AG10803 (cell line): Measurements from ENCODE around the gene BST1.
"Not testable (repeated sequence)": the region's sequence is repeated elsewhere in the genome, so short reads cannot be mapped to it uniquely, and the experiment has no call there.

Source experiments
- DNase-seq: peaks from one replicate; pipeline ENCODE4 v3.0.0; 2010; ENCODE audit warnings: low read depth
- H3K4me3 ChIP-seq: 2 replicates; pipeline ENCODE4 v1.5.1; 2011; ENCODE audit warnings: mild to moderate bottlenecking, low read length, control low read depth
- TF ChIP-seq, protein P1 (sequence below): conservative IDR thresholded peaks from 2 replicates; pipeline ENCODE4 v1.5.1; 2011; ENCODE audit warnings: mild to moderate bottlenecking, low read length, control low read depth, inconsistent platforms

The BST1 gene

DNA sequence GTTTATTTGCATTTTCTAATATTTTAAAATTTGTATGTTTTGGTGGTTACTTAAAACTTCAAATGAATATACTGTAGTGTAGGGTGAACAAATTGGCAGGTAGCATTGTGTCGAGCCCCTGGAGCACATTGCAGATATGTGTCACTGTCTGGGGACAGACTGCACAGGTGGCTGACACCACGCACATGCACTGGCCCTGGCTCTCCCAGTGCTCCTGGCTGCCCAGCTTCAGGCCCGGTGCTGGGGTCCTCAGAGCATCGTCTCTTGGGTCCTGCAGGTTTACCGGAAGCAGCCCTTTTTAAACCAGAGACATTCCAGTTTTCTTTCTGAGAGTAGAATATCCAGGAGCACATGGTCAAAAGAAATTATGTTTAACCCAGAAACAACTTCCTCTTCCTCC lies 15.6 kb downstream of the BST1 start:
- no peak overlapping the region for H3K4me3 ChIP-seq
- TF ChIP-seq, protein P1, sequence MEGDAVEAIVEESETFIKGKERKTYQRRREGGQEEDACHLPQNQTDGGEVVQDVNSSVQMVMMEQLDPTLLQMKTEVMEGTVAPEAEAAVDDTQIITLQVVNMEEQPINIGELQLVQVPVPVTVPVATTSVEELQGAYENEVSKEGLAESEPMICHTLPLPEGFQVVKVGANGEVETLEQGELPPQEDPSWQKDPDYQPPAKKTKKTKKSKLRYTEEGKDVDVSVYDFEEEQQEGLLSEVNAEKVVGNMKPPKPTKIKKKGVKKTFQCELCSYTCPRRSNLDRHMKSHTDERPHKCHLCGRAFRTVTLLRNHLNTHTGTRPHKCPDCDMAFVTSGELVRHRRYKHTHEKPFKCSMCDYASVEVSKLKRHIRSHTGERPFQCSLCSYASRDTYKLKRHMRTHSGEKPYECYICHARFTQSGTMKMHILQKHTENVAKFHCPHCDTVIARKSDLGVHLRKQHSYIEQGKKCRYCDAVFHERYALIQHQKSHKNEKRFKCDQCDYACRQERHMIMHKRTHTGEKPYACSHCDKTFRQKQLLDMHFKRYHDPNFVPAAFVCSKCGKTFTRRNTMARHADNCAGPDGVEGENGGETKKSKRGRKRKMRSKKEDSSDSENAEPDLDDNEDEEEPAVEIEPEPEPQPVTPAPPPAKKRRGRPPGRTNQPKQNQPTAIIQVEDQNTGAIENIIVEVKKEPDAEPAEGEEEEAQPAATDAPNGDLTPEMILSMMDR, result no peak
- DNase-seq, result no peak

GRCh38 chr4:15718959-15719358 lies 16.1 kb downstream of the BST1 start:
- no peak for DNase-seq
- TF ChIP-seq, protein P1, result no peak
- no peak overlapping the region for H3K4me3 ChIP-seq

DNA sequence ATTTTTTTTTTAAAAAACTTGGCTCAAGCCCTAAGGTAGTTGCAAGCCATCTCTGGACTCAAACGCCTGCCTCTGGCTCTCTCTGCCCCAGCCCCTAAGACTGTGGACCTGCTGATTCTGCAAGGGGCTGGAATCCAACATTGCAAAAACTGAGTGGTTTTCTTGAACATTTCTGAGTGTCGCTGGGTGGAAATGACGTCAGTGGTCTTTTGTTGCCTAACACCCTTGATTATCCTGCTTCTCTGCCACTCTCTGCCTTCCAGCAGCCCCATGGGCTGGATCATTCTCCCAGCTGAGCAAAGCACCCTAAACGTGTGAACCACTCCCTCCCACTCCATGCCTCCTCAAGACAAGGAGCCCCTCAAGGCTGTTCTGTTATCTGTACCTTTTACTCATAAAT lies 16.6 kb downstream of the BST1 start:
- TF ChIP-seq, protein P1, result no peak
- H3K4me3 ChIP-seq, result no peak overlapping the region
- DNase-seq, result peak; percentile 45

GRCh38 chr4:15720851-15721250 lies 18.0 kb downstream of the BST1 start:
- DNase-seq, result no peak
- TF ChIP-seq, protein P1, result no peak
- no peak overlapping the region for H3K4me3 ChIP-seq

GRCh38 chr4:15725608-15726007 lies 22.7 kb downstream of the BST1 start:
- no peak overlapping the region for H3K4me3 ChIP-seq
- no peak for DNase-seq
- TF ChIP-seq, protein P1, result no peak

GRCh38 chr4:15729910-15730533 lies 27.2 kb downstream of the BST1 start:
- peak; percentile 41 for DNase-seq
- no peak overlapping the region for H3K4me3 ChIP-seq
- TF ChIP-seq, protein P1, result peak; percentile 85

GRCh38 chr4:15733061-15733460 lies 30.2 kb downstream of the BST1 start:
- DNase-seq, H3K4me3 ChIP-seq: not testable (repeated sequence)

DNA sequence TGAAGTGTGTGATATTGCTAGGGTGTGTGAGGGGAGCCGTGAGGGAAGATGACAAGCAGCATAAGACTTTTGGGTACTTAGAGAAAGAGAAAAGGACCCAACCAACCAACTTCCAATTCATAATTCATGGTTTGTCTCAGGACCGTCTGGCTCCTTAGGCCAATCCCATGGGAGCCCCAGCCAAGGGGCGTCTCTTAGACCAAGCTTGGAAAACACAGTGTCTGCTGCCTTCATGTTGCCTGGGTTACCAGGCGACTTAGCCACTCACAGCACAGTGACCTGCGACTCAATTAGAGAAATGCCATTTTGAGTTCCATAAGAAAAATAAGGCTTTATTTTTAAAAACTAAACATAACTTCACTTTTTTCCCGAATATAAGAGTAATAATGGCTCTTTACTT lies 32.7 kb downstream of the BST1 start:
- H3K4me3 ChIP-seq, result no peak overlapping the region
- no peak for DNase-seq
- TF ChIP-seq, protein P1, result no peak
